ENCODE data around the gene RASGRP2. TPM values are rescaled to one million over a fixed set of nuclear protein-coding genes. Genes with fewer than 3 reads are reported as not detected.
A peak's percentile ranks its signal among the peaks of the same experiment; 100 is the strongest.

Gene RASGRP2
- total RNA-seq, 1 donor from 2014 or later = 20.9 TPM

DNA sequence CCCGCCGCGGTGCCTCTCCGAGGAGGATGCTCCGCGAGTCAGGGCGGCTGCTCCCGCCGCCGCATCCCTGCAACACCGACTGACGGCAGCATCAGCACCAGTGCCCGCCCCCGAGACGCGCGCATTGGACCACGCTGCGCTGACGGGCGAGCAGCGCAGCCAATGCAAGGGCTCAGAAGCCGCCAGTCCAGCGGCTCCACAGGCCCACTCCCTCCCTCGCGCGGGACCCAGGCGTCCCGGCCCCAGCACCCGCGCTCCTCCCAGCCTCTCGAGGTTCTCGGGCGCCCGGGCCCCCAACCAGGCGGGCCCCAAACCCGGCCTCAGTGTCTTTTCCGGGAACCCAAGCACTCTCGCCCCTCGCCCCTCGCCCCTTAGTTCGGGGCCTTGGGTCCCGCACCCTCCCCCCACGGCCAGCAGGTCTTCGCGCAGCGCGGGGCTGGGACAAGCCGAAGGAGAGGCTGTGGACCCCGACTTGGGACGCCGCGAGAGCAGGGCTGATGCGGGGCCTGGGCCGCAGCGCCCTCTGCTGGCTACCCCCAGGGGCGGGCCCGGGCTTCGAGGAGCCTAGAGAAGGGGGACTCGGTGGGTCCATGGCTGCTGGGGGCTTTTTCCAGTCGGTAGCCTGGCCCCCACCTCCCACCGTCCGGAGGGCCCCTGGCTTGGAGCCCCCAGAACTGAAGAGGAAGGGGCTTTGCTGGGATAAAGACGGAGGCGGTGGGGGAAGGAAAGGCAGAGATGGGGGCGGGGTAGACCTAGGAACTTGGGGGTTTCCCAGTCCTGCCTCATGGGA, 20.6 kb downstream of the RASGRP2 start, which contains the start of gene NRXN2:
TSS of gene NRXN2 (minus strand) at position 81 of the 790 bp plus-strand sequence. CDS start 9,498 bp downstream, outside the sequence.
- intact Hi-C loops (cut with micrococcal nuclease) = loop anchor here (1.0 kb wide), 1 partner anchor 35 kb away; no protein-coding TSS in a partner anchor
- H3K4me3 Mint-ChIP-seq (ENCODE audit: low read depth) = peak within 1 kb of the TSS; percentile 50
- peak; percentile 83 for DNase-seq (ENCODE audit: low spot score)
- peaks cover 2% of the 10 kb centered on the region for H3K4me1 Mint-ChIP-seq (ENCODE audit: low read depth)
- peak within 1 kb of the TSS; percentile 42 for H3K27ac Mint-ChIP-seq
- no peaks in the 10 kb centered on the region for H3K9me3 Mint-ChIP-seq
- peaks cover 10% of the 10 kb centered on the region for H3K36me3 Mint-ChIP-seq (ENCODE audit: low read depth)
- peaks cover 41% of the 10 kb centered on the region for H3K27me3 Mint-ChIP-seq (ENCODE audit: low read depth)

DNA sequence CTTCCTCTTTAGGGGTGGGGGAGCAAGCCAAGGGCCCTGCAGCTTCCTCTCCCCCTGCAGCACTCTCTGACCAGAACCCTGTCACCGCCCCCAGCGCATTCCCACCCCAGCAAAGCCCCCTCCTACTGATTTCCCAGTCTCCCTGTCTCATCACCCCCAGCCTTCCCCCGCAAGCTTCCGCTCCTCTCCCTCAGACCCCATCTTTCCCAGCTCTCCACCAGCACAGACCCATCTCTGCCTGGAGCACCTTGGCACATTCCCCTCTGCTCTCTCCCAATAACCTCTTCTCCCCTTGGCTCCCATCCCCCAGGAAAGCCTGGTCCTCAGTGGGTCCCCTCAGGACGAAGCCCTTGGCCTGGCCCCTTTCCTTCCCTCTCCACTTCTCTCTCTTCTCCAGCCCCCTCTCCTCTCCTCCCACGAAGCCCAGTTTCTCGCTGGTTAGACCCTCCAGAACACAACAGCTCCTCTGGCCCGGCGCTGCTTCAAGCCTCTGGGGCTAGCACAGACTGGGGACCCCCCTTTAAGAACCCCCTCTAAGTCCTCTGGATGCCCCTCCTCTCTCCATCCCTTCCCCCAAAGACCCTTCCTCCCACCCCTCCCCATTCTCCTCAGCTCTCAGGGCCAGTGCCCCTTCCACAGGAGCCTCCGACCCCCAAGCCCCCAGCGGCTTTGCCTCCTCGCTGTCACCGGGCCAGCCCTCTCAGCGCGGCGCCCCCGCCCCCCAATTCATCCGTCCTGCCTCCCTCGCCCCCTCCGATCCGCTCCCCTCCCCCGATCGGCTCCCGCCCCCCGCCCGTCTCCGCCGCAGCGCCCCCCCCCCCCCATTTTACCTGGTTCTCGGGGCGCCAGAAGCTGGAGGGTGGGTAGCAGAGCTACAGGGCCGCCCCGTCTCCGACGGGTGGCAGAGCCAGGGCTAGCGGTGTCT, 21.5 kb downstream of the RASGRP2 start:
- intact Hi-C loops (cut with micrococcal nuclease) = loop anchor here (1.0 kb wide), 1 partner anchor 34 kb away; no protein-coding TSS in a partner anchor
- DNase-seq (ENCODE audit: low spot score) = no peak
- Mint-ChIP-seq H3K4me1 (ENCODE audit: low read depth) (peaks cover 2% of the 10 kb centered on the region), H3K27me3 (ENCODE audit: low read depth) (peaks cover 46% of the 10 kb centered on the region), H3K4me3 (ENCODE audit: low read depth) (peak overlapping the region; percentile 47), H3K9me3 (no peaks in the 10 kb centered on the region), H3K27ac (no peak overlapping the region), H3K36me3 (ENCODE audit: low read depth) (peaks cover 5% of the 10 kb centered on the region)

DNA sequence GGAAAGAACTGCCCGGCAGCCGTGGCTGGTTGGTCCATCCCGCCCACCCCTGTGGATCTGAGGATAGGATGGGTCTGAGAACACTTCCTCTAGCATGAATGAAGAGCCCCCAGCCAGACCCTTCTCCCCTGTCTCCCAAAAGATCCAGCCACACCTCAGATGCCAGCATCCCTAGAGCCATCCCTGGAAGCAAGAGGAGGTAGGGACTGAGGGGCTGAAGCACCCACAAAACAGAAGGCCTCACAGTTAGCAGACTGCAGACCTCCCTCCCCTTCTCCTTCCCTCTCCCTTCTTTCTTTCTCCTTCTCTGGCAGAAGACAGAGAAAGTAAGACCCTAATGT, 22.6 kb downstream of the RASGRP2 start:
- H3K4me1 Mint-ChIP-seq (ENCODE audit: low read depth) = peaks cover 2% of the 10 kb centered on the region
- H3K27ac Mint-ChIP-seq = no peak overlapping the region
- H3K27me3 Mint-ChIP-seq (ENCODE audit: low read depth) = peaks cover 54% of the 10 kb centered on the region
- intact Hi-C loops (cut with micrococcal nuclease) = no loop called here
- H3K4me3 Mint-ChIP-seq (ENCODE audit: low read depth) = no peak overlapping the region
- no peaks in the 10 kb centered on the region for H3K36me3 Mint-ChIP-seq (ENCODE audit: low read depth)
- DNase-seq (ENCODE audit: low spot score) = no peak
- H3K9me3 Mint-ChIP-seq = no peaks in the 10 kb centered on the region

DNA sequence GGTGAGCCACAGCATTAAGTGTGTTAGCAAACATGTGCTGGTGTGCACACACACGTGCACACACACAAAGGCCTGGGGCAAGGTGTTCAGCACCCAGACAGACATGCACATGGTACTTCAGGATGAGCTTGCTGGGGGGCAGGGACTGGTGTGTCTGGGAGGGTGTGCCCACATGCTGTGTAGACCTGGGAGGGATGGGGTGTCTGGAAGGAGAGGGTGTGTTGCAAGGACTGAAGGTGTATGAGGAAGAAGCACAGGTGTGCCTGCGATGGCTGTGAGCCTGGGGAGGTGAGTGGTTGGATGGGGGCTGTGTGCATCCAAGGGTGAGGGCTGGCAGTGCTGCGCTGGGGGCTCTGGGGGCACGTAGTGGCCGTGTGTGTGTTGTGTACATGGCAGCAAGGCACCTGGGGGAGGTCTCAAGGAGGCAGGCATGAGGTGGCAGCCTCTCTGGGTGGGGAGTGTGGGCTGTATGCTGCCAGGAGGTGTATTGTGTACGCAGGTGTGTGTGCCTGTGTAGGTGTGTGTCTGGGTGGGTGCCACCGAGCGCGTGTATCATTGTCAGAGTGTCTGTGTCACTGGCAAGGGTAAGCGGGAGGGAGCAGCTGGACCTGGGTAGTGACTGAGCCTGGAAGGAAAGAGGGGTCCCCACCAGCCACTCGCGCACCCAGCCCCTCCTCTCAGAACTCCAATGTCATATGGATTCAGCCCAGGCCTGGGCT, 23.1 kb downstream of the RASGRP2 start:
- Mint-ChIP-seq H3K4me1 (ENCODE audit: low read depth) (peaks cover 2% of the 10 kb centered on the region), H3K27me3 (ENCODE audit: low read depth) (peaks cover 59% of the 10 kb centered on the region), H3K9me3 (no peaks in the 10 kb centered on the region), H3K27ac (no peak overlapping the region), H3K36me3 (ENCODE audit: low read depth) (no peaks in the 10 kb centered on the region), H3K4me3 (ENCODE audit: low read depth) (no peak overlapping the region)
- intact Hi-C loops (cut with micrococcal nuclease) = no loop called here
- DNase-seq (ENCODE audit: low spot score) = no peak

DNA sequence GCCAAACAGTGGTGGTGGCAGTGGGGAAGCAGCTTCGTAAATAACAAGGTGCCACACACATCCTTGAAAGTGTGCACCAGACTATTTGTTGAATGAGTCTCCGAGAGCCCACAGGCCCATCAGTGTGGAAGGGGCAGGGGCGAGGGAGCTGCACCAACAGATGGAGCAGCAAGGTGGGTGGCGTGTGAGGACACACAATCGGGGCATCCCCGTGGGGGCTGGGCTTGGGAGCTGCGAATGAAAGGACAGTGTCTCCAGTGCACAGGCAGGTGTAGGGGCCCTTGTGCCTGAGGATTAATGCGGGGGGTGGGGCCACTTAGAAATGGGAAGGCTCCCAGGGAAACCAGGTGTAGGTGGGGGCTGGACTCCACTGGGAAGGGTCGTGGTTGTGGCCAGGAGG, 23.8 kb downstream of the RASGRP2 start:
- DNase-seq (ENCODE audit: low spot score) = no peak
- H3K27ac Mint-ChIP-seq = no peak overlapping the region
- H3K9me3 Mint-ChIP-seq = no peaks in the 10 kb centered on the region
- H3K4me3 Mint-ChIP-seq (ENCODE audit: low read depth) = no peak overlapping the region
- H3K36me3 Mint-ChIP-seq (ENCODE audit: low read depth) = no peaks in the 10 kb centered on the region
- H3K27me3 Mint-ChIP-seq (ENCODE audit: low read depth) = peaks cover 66% of the 10 kb centered on the region
- peaks cover 2% of the 10 kb centered on the region for H3K4me1 Mint-ChIP-seq (ENCODE audit: low read depth)
- intact Hi-C loops (cut with micrococcal nuclease) = no loop called here

DNA sequence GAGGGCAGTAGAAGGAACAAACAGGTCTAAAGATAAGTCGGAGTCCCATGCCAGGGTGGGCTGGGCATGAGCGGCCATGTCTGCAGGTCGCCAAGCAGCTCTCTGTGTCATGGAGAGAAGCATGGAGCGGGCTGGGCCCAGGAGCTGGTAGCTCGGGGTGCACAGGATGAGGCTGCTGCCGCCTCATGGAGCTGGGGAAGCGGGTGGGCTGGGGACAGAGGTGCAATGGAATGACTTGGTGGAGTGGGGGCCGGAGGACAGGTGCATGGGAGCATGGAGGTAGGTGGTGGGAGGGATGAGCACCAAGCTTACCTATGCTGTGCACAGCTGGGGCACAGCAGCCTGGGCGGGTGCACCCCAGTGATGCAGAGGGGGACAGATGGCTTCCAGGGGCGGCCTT, 24.5 kb downstream of the RASGRP2 start:
- Mint-ChIP-seq H3K4me1 (ENCODE audit: low read depth) (peaks cover 2% of the 10 kb centered on the region), H3K4me3 (ENCODE audit: low read depth) (no peak overlapping the region), H3K36me3 (ENCODE audit: low read depth) (no peaks in the 10 kb centered on the region), H3K9me3 (no peaks in the 10 kb centered on the region), H3K27me3 (ENCODE audit: low read depth) (peaks cover 73% of the 10 kb centered on the region), H3K27ac (no peak overlapping the region)
- intact Hi-C loops (cut with micrococcal nuclease) = no loop called here
- DNase-seq (ENCODE audit: low spot score) = no peak

DNA sequence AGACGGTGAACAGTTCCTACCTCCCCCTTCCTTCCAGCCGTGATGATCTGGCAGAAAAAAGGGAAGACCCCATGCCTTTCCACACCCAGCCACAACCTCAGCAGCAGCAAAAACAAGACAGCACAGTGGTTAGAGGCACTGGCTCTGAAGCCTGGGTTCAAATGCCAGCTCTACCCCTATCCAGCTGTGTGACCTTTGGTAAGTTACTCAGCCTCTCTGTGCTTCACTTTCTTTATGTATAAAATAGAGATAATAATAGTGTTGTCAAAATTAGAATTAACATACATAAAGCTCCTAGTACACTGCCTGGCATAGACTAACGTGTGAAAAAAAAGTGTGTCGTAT, 25.2 kb downstream of the RASGRP2 start:
- no peaks in the 10 kb centered on the region for H3K9me3 Mint-ChIP-seq

DNA sequence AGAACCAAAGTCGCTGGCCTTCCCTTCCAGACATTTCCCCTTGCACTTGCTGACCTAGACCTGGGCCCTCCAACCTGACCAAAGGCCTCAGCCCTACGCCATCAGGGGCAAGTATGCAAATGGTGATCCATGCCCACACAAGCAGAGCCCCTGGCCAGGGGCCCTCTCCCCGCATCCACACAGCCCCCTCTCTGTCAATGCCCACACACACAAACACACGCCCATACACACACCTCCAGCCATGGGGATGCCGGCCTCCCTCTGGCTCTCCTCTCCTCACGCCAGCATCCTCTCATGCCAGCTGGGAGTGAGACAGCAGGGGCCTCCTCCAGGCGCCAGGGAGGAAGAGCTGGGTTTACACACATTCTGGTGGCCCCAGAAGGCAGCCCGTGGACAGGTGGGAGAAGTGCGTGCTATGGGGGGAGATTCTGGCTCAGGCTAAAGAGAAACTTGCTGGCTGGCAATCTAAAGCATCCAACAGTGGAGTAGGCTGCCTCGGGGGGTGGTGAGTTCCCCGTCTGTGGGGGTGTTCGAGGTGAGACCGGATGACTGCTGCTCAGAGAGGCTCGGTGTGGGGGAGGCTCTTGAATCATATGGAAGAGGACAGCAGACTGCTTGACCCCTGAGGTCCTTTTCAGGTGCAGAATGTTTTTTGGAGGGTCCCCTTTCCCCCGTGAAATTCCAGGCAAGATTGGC, 25.7 kb downstream of the RASGRP2 start:
- Mint-ChIP-seq H3K4me3 (ENCODE audit: low read depth) (no peak overlapping the region), H3K27ac (no peak overlapping the region), H3K9me3 (no peaks in the 10 kb centered on the region), H3K36me3 (ENCODE audit: low read depth) (no peaks in the 10 kb centered on the region), H3K27me3 (ENCODE audit: low read depth) (peaks cover 80% of the 10 kb centered on the region), H3K4me1 (ENCODE audit: low read depth) (no peaks in the 10 kb centered on the region)
- DNase-seq (ENCODE audit: low spot score) = no peak
- intact Hi-C loops (cut with micrococcal nuclease) = no loop called here

More for the DNA sequence above, 25.2 kb downstream of the RASGRP2 start:
- intact Hi-C loops (cut with micrococcal nuclease) = no loop called here
- H3K4me3 Mint-ChIP-seq (ENCODE audit: low read depth) = no peak overlapping the region
- DNase-seq (ENCODE audit: low spot score) = no peak
- no peaks in the 10 kb centered on the region for H3K4me1 Mint-ChIP-seq (ENCODE audit: low read depth)
- no peak overlapping the region for H3K27ac Mint-ChIP-seq
- no peaks in the 10 kb centered on the region for H3K36me3 Mint-ChIP-seq (ENCODE audit: low read depth)
- H3K27me3 Mint-ChIP-seq (ENCODE audit: low read depth) = peaks cover 80% of the 10 kb centered on the region

DNA sequence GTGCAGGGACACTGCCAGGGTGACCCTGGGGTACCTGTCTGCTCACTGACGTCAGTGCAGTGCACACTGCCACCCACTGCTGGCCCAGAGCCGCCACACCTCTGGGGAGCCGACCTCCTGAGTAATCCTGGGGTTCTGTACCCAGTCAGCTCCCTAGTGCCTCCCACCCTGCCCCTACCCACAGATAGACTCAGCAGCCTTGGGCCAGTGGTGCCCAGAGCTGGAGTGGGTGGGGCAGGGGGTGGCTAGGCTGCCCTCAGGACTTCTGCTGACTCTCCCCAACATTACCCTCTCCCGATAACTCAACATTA, 26.7 kb downstream of the RASGRP2 start:
- no peak overlapping the region for H3K27ac Mint-ChIP-seq
- DNase-seq (ENCODE audit: low spot score) = no peak
- no peaks in the 10 kb centered on the region for H3K36me3 Mint-ChIP-seq (ENCODE audit: low read depth)
- intact Hi-C loops (cut with micrococcal nuclease) = no loop called here
- H3K4me1 Mint-ChIP-seq (ENCODE audit: low read depth) = peaks cover under 1% of the 10 kb centered on the region
- H3K9me3 Mint-ChIP-seq = no peaks in the 10 kb centered on the region
- H3K4me3 Mint-ChIP-seq (ENCODE audit: low read depth) = no peak overlapping the region
- peaks cover 79% of the 10 kb centered on the region for H3K27me3 Mint-ChIP-seq (ENCODE audit: low read depth)

DNA sequence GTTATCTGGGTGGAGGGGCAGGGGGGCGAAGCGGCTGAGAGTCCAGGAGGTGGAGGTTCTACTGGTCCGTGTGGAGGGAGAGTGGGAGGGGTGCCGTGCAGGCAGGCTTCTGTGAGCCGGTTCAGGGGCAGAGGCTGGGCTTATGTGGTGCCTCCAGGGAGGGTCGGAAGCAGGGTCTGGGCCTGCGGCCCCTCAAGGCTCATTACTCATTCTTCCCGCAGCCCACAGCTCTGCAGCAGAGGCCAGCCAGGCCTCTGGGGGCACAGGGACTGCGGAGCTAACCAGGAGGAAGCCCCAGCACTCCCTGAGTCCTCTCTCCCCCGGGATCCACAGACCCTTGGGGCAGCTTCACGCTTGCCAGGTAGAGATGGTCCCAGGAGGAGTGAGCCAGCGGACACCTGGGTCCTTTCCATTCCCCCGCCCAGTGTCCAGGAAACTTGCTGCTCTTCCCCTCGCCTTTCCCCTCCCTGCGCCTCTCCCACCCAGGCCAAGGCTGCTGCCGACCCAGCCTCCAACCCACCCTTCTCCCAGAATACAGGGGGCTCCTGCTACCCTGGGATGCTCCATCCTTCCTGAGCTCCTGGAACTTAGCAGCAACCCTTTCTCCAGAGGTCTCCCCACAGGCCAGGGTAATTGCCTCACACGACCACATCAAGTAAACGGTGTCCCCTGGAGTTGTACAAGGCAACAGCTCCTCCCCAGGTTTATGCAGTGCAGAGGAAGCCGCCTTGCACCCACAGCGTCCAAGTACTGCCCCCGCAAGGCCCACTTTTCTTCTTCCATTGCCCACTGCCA, 27.3 kb downstream of the RASGRP2 start:
- no peak overlapping the region for H3K4me3 Mint-ChIP-seq (ENCODE audit: low read depth)
- peaks cover 79% of the 10 kb centered on the region for H3K27me3 Mint-ChIP-seq (ENCODE audit: low read depth)
- peaks cover 6% of the 10 kb centered on the region for H3K4me1 Mint-ChIP-seq (ENCODE audit: low read depth)
- no peak overlapping the region for H3K27ac Mint-ChIP-seq
- intact Hi-C loops (cut with micrococcal nuclease) = no loop called here
- no peaks in the 10 kb centered on the region for H3K9me3 Mint-ChIP-seq
- no peaks in the 10 kb centered on the region for H3K36me3 Mint-ChIP-seq (ENCODE audit: low read depth)
- DNase-seq (ENCODE audit: low spot score) = no peak

DNA sequence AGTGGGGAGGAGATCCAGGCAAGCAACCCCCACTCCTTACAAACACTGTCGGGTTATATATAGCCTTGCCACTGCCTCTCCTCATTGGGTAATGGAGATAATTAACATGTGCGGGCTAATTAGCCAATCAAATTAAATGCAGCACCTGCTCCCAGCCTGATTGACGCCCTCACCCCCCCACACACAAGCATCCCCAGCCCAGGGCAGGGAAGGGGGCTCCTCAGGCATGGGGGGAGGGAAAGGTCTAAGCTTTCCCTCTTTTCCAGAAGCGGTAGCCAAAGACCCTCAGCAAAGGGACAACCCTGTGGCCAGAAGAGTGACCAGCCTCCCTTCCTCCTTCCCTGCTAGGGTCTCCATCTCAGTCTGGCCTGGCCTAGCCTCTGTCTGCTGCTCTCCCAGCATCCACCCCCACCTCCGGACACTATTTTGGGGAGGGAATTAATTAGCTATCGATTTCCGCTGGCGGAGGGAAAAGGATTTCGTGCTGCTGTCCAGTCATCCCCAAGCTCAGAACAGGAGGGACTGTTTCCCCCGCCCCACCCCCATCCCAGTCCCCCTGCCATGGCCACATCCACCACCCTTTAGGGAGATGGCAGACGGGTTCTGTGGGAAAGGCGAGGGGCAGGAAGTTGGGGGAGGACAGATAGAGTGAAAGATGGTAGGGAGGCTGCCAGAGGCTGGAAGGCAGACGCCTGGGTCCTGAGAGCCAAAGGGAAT, 28.0 kb downstream of the RASGRP2 start:
- no peak overlapping the region for H3K4me3 Mint-ChIP-seq (ENCODE audit: low read depth)
- H3K27me3 Mint-ChIP-seq (ENCODE audit: low read depth) = peaks cover 76% of the 10 kb centered on the region
- no peak overlapping the region for H3K27ac Mint-ChIP-seq
- no peaks in the 10 kb centered on the region for H3K9me3 Mint-ChIP-seq
- no peak for DNase-seq (ENCODE audit: low spot score)
- no peaks in the 10 kb centered on the region for H3K36me3 Mint-ChIP-seq (ENCODE audit: low read depth)
- intact Hi-C loops (cut with micrococcal nuclease) = no loop called here
- H3K4me1 Mint-ChIP-seq (ENCODE audit: low read depth) = peaks cover 8% of the 10 kb centered on the region
